ENCODE measurements around the gene CACUL1.

DNA sequence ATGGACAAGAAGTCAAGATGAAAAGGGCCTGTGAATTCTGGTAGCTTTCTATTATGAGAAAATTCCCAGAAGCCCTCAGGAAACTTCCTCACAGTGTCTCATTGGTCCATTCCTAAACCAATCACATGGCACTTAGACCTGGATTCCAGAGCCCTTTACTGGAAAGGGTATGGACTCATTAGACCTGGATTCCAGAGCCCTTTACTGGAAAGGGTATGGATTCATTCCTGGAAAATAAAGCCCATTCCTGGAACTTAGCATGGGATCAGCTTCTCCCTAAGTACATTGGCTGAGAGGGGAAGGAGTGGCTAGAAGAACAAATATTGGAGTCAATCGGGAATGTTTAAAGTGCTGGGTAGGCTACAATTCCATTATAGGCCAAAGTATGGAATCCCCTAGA, 3.7 kb upstream of the CACUL1 start:
- TF ChIP-seq, protein P1, sequence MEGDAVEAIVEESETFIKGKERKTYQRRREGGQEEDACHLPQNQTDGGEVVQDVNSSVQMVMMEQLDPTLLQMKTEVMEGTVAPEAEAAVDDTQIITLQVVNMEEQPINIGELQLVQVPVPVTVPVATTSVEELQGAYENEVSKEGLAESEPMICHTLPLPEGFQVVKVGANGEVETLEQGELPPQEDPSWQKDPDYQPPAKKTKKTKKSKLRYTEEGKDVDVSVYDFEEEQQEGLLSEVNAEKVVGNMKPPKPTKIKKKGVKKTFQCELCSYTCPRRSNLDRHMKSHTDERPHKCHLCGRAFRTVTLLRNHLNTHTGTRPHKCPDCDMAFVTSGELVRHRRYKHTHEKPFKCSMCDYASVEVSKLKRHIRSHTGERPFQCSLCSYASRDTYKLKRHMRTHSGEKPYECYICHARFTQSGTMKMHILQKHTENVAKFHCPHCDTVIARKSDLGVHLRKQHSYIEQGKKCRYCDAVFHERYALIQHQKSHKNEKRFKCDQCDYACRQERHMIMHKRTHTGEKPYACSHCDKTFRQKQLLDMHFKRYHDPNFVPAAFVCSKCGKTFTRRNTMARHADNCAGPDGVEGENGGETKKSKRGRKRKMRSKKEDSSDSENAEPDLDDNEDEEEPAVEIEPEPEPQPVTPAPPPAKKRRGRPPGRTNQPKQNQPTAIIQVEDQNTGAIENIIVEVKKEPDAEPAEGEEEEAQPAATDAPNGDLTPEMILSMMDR (conservative IDR thresholded peaks at IDR 0.05; ENCODE audit: low read depth, low read length), result no peak
- no peak for TF ChIP-seq EZH2 (IDR thresholded peaks at IDR 0.05; ENCODE audit: borderline replicate concordance, low read depth, low read length, poor library complexity, severe bottlenecking)

Data from A673 (cell line).